HG03575 (cell line): ENCODE results near the gene SYT3.

Experiments
- ATAC-seq: cut with Tn5 transposase; IDR thresholded peaks from one replicate; pipeline ENCODE4 v1.9.1; 2021; ENCODE audit not compliant: unreplicated experiment, insufficient number of reproducible peaks, low FRiP score; ENCODE audit errors: extremely low read depth

Gene SYT3, protein sequence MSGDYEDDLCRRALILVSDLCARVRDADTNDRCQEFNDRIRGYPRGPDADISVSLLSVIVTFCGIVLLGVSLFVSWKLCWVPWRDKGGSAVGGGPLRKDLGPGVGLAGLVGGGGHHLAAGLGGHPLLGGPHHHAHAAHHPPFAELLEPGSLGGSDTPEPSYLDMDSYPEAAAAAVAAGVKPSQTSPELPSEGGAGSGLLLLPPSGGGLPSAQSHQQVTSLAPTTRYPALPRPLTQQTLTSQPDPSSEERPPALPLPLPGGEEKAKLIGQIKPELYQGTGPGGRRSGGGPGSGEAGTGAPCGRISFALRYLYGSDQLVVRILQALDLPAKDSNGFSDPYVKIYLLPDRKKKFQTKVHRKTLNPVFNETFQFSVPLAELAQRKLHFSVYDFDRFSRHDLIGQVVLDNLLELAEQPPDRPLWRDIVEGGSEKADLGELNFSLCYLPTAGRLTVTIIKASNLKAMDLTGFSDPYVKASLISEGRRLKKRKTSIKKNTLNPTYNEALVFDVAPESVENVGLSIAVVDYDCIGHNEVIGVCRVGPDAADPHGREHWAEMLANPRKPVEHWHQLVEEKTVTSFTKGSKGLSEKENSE

DNA sequence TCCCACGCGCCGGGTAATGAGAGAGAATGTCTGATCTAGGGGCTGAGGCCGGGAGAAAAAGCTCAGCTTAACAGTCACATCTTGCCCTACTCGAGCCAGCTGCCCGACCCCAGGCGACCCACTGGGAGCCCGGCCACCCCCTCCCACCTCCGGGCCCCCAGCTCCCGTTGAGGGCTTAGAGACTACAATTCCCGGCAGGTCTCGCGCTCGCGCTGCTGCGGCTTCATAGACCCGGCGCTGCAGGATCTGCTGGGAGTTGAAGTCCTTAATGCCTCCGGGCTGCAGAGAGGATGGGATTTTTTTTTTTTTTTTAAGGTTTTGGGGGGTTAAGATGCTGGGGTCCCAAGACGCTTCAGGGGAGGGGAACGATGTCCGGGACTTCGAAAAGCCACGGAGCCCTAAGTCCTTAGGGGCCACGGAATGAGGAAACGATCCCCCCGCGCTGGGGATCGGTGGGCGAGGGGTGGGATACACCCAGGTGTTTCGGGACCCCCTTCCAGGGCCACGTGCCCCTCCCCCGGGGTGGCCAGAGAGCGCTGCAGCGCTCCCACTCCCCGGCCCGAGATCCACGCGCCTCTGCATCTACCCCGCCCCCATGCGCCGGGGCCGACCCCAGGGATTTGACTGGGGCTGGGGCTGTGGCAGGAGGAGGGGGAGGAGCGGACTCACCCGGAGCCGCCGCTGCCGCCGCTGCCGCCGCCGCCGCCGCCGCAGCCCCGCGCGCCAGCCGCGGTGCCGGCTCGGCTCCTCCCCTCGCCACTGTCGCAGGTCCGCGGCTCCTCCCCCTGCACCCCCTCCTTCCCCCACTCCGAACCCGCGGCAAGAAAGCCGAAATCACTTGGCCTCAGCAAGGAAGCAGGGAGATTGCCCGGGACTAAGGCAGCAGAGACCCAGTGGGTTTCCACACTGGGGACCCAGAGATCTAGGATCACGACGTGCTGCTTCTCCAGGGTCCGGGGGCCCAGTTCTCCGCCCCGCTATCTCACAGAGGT, at the start of gene SYT3:
SYT3 (minus strand) TSS at position 761 of the 992 bp plus-strand sequence. CDS start 2,470 bp downstream, outside the sequence.
- no peak for ATAC-seq

GRCh38 chr19:50688766-50689165, 49.1 kb upstream of the SYT3 start:
- no peak for ATAC-seq

- no peak for ATAC-seq
Observed at GRCh38 chr19:50686310-50687032, 46.8 kb upstream of the SYT3 start.

- no peak for ATAC-seq
Observed at GRCh38 chr19:50679177-50680125, 39.8 kb upstream of the SYT3 start.

- ATAC-seq, result no peak
Observed at GRCh38 chr19:50678323-50678722, 38.6 kb upstream of the SYT3 start.

DNA sequence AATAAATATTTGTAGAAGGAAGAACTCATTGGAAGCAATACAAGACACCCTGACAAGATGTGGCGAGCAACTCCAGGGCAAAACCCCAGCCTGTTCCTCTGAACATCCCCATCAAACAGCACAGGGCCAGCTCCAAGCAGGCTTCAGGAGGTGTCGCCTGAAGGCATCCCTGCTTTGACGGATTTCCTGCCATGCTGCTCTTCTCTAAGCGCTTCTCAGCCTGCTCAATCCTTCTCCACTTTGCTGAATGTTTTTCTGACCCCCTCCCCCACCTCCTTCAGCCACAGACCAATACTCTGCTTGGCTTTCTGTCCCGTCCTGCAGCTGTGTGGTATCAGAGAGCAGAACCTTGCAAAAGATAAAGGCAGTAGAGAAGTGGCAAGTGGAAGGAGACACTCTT, 38.0 kb upstream of the SYT3 start:
- ATAC-seq, result no peak

GRCh38 chr19:50676625-50677197, 37.0 kb upstream of the SYT3 start:
- no peak for ATAC-seq

- no peak for ATAC-seq
Observed at GRCh38 chr19:50673118-50673517, 33.4 kb upstream of the SYT3 start.

- no peak for ATAC-seq
Observed at GRCh38 chr19:50670102-50670380, 30.4 kb upstream of the SYT3 start.

DNA sequence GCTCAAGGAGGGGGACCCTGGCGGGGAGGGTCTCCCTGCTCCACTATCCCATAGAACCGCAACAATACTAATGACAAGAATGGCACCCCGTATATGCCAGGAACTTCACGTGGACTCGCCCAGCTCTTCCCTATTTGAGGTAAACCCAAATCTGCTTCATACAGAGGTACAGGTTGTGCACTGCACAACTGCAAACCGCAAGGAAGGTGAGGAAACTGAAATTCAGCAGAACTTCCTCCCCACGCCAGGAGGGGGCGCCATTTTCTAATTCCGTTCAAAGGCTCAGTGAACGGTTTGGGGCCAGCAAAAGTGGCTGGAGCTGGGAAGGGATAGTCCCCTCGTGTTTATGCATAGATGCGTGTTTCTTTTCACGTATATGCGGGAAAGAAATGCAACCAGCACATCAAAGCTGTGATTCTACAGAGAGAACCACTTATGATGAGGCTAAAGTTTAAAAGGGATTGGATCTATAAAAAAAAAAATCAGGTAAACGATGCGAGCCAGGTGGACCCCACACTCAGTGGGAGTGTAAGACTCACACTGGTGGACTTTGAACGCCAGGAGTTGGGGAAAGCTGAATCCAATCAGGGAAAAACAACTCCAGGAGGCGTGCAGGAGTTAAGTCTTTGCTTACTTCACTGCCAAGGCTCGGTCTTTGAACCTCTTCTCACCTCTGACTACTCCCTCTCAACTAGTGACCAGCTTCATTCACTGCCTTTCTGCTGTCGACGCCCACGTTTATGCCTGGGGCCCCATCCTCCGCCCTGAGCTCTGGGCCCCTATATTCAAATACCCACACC, 29.8 kb upstream of the SYT3 start:
- ATAC-seq, result no peak

DNA sequence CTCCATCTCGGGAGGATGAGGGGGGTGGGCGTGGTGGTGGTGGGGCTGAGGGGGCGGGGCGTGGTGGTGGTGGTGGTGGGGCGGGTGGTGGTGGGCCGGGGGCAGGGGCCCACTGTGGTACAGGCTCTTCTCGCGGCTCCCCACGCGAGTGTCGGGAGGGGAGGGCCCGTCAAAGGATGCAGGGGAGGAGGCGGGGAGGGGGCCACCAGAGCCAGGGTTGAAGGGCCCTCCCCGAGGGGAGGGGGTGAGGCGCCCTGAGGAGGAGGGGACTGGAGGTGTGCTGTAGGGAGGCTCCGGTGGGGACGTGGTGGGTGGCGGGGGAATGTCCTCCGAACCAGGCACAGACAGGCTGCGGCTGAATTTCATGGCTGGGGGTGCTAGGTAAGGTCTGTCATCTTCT, 29.2 kb upstream of the SYT3 start:
- no peak for ATAC-seq

- ATAC-seq, result no peak
Observed at GRCh38 chr19:50668416-50668815, 28.7 kb upstream of the SYT3 start.

DNA sequence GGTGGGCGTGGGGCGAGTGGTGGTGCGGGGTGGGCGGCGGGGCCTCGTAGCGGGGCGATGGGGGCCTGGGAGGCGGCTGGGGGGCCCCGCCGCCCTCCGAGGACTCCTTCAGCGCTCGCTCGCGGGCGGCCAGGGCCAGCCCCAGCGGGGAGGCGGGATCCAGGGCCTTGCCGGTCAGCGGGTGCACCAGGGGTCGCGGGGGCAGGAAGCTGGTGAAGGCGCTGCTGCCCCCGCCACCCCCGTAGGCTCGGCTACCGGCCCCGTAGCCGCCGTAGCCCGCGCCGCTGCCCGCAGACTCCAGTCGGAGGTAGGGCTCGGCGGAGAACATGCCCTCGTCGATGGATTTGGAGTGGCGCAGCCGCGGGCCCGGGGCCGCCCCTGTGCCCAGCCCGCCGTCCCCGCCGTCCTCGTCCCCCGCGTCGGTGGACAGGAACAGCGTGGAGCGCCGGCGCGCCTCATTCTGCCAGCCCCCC, 28.1 kb upstream of the SYT3 start:
- no peak for ATAC-seq

DNA sequence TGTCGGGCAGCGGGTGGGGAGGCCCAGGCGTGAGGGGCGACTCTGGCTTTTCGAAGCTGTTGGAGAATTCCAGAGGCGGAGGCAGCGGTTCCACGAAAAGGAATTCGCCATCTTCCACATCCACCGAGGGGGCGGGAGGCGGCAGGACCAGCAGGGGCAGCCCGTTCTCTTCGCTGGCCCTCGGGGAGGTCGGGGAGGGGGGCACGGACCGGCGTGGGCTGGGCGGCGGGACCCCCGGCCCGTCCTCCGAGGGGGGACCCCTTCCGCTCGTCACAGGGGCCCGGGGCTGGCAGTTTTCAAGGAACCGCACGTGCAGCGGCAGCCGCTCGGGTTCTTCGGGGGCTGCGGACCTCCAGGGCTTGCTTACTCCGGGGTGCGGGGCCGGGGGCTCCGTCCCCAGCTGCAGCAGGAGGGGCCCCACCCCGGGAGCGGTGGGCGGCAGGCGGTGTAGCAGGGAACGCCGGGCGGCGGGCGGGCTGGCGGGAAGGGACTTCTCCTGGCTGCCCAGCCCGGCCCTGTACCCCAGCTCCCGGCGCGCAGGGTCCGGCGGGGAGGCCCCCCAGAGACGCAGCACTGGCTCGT, 27.6 kb upstream of the SYT3 start:
- ATAC-seq, result no peak

DNA sequence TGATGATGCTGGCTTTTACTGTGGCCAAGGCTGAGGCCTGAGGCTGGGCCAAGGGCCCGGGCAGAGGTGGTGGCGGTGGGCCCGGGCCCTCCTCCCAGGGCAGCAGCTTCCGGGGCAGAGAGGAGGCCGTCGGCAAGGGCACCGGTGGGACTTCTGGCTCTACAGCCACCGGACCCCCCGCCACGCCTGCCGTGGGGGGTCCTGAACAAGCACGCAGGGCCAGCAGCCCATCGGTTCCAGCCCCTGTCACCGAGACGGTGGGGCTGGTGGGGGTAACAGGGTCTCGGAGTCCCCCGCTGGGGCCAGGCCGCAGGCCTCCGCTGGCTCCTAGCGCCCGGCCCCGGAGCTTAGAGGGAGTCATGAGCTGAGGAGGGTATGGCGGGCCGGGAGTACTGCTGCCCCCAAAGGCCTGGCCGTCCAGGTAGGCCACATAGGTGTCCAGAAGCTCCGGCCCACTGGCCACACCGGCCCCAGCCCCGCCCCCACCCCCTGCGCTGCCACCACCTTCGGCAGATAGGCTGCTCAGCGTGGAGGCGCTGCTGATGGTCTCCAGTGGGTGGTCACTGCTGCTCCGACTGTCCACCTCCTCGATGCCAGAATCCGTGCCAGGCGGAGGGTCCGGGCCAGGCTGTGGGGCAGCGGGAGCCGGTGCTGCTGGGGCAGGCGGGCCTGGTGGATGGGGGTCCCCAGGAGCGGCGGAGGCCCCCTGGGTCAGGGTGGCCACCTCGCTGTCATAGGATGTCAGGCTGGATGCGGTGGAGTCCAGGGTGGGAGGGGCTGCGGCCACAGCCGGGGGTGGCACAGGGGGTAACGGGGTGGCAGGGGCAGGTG, 26.9 kb upstream of the SYT3 start:
- ATAC-seq, result no peak

- no peak for ATAC-seq
Observed at GRCh38 chr19:50664204-50664603, 24.5 kb upstream of the SYT3 start.
